Pancreas (tissue), 10 donors: ENCODE measurements around the gene DYNLRB1. TPM values are rescaled to one million over a fixed set of nuclear protein-coding genes. Genes with fewer than 3 reads are reported as not detected.
"Not testable (repeated sequence)": the region's sequence is repeated elsewhere in the genome, so short reads cannot be mapped to it uniquely, and the experiment has no call there.

ENCODE experiments used
- ATAC-seq, 4 donors: fragments of 200-7000 bp; cut with Tn5 transposase; one replicate each; pipeline versions ENCODE4 v1.8.0 to v1.9.1; 2020; ENCODE audit warnings: mild to moderate bottlenecking in 4 of 4, moderate library complexity in 4 of 4
- DNase-seq, 6 donors: peaks; one replicate each; pipeline ENCODE4 v3.0.0-alpha.2; 2020
- FAIRE-seq: peaks from 2 replicates; lab custom pipeline; 2012; peaks lifted over from hg19 to GRCh38; lab: Jason Lieb, UNC
- H3K27ac ChIP-seq, 4 donors: fragments of 200-600 bp; sonication (generic); 1 replicate in 3 of 4; 2 replicates in 1 of 4; pipeline versions ENCODE4 v1.5.0 to v1.8.0; 2020
- H3K27me3 ChIP-seq, 4 donors: fragments of 200-600 bp; one replicate each; pipeline ENCODE4 v1.8.0; 2021
- H3K36me3 ChIP-seq, 3 donors: fragments of 200-600 bp; sonication (generic) in 1 of 3; one replicate each; pipeline versions ENCODE4 v1.5.0 to v1.8.0; 2020 to 2021
- H3K4me1 ChIP-seq, 3 donors: fragments of 200-600 bp; one replicate each; pipeline ENCODE4 v1.8.0; 2021
- H3K4me3 ChIP-seq, 4 donors: fragments of 200-600 bp; sonication (generic) in 2 of 4; one replicate each; pipeline versions ENCODE4 v1.5.0 to v1.8.0; 2020 to 2021
- H3K9me3 ChIP-seq, 4 donors: fragments of 200-600 bp; one replicate each; pipeline ENCODE4 v1.8.0; 2021
- WGBS, 2 donors: extraction: QIAGEN DNeasy Blood & Tissue Kit; methylation state at CpG; one replicate each; pipeline ENCODE4 v1.1.7; 2013; 5-methylcytosine and 5-hydroxymethylcytosine counted together
- intact Hi-C, 3 donors: fragments of 100-400 bp; cut with DNase I; formaldehyde crosslinking; loops; one replicate each; pipeline versions ENCODE4 v1.11.1 to v1.14.2; 2022
- polyA plus RNA-seq, 2 donors: library from polyadenylated mRNA; stranded (reverse); fragments of 200-250 nt; gene quantifications; one replicate each; pipeline ENCODE4 v1.2.3, GENCODE V29; 2013
- total RNA-seq, 6 donors: library from RNA; stranded (reverse); fragmentation: NEBNext Ultra II Directional in 4 of 6; extraction: Animal tissue kit (Norgen Biotek cat#: 25700) in 4 of 6; gene quantifications; one replicate each; pipeline versions ENCODE4 v1.2.1 to v1.2.4, GENCODE V29; 2021 to 2023
- TF ChIP-seq, protein P1 (sequence below), 4 donors: fragments of 200-600 bp; sonication (generic) in 3 of 4; IDR thresholded peaks; one replicate each; pipeline versions ENCODE4 v1.5.0 to v1.8.0; 2021; ENCODE audit warnings: antibody characterized with exemption in 4 of 4
- donor health status: healthy with polysubstance abuse.
- donor health status: DM: no; HTN: no; CAD: no; lungs with moderate emphysema.
- donor health status: DM: no; HTN: no; CAD: no.
- donor health status: control.
- donor health status: control.
- donor health status: Bipolar disorder and iron deficiency.
- donor health status: DM: yes; HTN: yes; CAD: no.
- donor health status: DM: no; HTN: no; CAD: no.
- donor health status: DM: no; HTN: no; CAD: no.
- donor health status: DM: yes; HTN: yes; CAD: no.

DYNLRB1 gene
- total and polyA plus RNA-seq, 8 donors: 26.9 to 178 (median 41.6) TPM

DNA sequence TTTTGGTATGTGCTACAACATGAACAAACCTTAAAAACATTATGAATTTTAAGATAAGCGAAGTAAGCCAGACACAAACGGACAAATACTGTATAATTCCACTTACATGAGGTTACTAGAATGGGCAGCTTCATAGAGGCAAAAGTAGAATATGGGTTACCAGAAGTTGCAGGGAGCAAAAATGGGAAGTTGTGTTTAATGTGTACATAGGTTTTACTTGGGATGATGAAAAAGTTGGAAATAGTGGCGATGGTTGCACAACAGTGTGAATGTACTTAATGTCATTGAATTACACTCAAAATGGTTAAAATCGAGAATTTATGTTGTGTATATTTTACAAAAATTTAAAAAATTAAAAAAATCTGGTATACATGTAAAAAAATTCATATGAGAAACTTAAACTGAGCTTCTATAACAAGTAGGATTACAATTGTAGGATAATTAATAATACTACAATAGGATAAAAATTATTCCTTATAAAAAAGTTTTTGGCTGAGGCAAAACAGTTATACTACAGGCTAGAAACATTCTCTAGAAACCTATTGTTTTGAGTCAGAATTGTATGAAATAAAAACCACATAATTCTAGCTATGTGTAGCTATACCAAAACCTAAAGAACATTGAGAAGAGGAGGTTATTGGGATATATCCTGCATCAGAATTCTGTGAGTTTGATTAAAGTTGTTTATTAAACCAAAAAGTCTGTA is 24.8 kb upstream of the DYNLRB1 start:
- H3K27me3 ChIP-seq: no peaks in the 10 kb centered on the region
- H3K4me3 ChIP-seq: no peak overlapping the region
- TF ChIP-seq, protein P1, sequence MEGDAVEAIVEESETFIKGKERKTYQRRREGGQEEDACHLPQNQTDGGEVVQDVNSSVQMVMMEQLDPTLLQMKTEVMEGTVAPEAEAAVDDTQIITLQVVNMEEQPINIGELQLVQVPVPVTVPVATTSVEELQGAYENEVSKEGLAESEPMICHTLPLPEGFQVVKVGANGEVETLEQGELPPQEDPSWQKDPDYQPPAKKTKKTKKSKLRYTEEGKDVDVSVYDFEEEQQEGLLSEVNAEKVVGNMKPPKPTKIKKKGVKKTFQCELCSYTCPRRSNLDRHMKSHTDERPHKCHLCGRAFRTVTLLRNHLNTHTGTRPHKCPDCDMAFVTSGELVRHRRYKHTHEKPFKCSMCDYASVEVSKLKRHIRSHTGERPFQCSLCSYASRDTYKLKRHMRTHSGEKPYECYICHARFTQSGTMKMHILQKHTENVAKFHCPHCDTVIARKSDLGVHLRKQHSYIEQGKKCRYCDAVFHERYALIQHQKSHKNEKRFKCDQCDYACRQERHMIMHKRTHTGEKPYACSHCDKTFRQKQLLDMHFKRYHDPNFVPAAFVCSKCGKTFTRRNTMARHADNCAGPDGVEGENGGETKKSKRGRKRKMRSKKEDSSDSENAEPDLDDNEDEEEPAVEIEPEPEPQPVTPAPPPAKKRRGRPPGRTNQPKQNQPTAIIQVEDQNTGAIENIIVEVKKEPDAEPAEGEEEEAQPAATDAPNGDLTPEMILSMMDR (IDR thresholded peaks at IDR 0.05): no peak
- no peak for FAIRE-seq
- no peak for DNase-seq
- H3K36me3 ChIP-seq: peaks cover 0 to 29% (median 7%) of the 10 kb centered on the region in 3 donors
- no peaks in the 10 kb centered on the region for H3K9me3 ChIP-seq
- no peak for ATAC-seq
- intact Hi-C loops: no loop called here
- no peak overlapping the region for H3K27ac ChIP-seq
- no peaks in the 10 kb centered on the region for H3K4me1 ChIP-seq
- 94 to 96% methylated on average over 4 of the region's 4 CpGs for WGBS, 2 donors

DNA sequence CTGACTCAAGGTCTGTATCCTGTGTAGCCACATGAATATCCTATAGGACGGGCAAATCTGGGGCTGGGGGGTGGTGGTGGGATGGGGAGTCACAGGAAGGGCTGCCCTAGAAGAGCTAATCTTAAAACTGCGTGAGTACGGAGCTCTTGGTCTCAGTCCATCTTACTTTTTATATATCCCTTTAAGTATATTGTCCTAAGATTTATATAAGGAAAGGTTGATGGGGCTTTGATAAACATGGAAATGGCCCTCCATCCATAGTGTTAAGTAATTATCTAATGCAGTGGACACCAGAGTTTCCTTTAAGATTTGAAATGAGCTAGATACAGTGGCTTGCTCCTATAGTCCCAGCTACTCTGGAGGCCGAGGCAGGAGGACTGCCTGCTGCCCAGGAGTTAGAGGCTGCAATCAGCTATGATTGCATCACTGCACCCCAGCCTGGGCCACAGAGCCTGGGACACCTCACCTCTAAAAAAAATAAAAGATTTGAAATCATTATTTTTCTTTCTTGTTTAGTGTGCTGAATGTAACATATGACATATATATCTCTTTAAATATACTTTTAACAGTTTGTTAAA is 24.2 kb upstream of the DYNLRB1 start:
- 96 to 97% methylated on average over 4 of the region's 4 CpGs for WGBS, 2 donors
- Histone ChIP-seq H3K27ac (no peak overlapping the region), H3K9me3 (no peaks in the 10 kb centered on the region), H3K36me3 (peaks cover 0 to 29% (median 7%) of the 10 kb centered on the region in 3 donors), H3K4me3 (no peak overlapping the region), H3K4me1 (no peaks in the 10 kb centered on the region), H3K27me3 (no peaks in the 10 kb centered on the region)
- intact Hi-C loops: no loop called here
- no peak for FAIRE-seq
- no peak for DNase-seq
- ATAC-seq: no peak
- TF ChIP-seq, protein P1 (IDR thresholded peaks at IDR 0.05): no peak

DNA sequence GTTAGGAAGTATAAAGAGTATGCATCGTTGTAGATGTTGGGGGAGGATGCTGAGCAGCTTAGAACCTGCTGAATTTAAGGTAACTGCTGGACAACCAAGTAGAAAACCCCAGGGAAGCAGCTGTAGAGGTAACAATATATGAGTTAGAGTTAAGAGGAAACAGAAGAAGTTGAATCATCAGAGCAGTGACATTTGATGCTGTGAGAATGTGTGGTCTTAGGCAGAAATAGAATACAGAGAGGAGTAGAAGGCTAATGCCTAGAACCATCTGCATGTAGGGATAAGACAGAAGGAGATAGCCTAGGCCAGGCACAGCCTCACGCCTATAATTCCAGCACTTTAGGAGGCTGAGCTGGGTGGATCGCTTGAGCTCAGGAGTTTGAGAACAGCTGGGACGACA is 22.6 kb upstream of the DYNLRB1 start:
- FAIRE-seq (no peak), ATAC-seq (no peak), DNase-seq (no peak)
- TF ChIP-seq, protein P1 (IDR thresholded peaks at IDR 0.05): no peak
- Histone ChIP-seq H3K4me1 (no peaks in the 10 kb centered on the region), H3K9me3 (no peaks in the 10 kb centered on the region), H3K36me3 (peaks cover 0 to 29% (median 7%) of the 10 kb centered on the region in 3 donors), H3K27me3 (no peaks in the 10 kb centered on the region), H3K27ac (no peak overlapping the region), H3K4me3 (no peak overlapping the region)
- 83 to 96% methylated on average over 4 of the region's 4 CpGs for WGBS, 2 donors
- intact Hi-C loops: no loop called here

DNA sequence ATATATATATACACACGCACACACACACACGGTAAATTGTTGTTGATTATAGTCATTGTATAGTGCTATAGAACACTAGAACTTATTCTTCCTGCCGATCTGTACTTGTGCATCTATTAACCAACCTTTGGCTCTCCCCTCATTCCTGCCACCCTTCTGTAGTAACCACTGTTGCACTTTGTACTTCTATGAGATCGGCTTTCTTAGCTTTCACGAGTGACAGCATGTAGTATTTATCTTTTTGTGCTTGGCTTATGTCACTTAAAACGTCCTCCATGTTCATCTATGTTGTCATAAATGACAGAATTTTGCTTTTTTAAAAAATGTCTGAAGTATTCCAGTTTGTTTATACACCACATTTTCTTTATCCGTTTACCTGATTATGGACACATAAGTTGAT is 20.9 kb upstream of the DYNLRB1 start:
- TF ChIP-seq, protein P1 (IDR thresholded peaks at IDR 0.05): no peak
- 88 to 93% methylated on average over 7 of the region's 7 CpGs for whole genome bisulfite sequencing, 2 donors
- peaks cover 0 to 17% (median 6%) of the 10 kb centered on the region in 3 donors for H3K36me3 ChIP-seq
- H3K27ac ChIP-seq: no peak overlapping the region
- H3K4me3 ChIP-seq: no peak overlapping the region
- ATAC-seq (no peak), FAIRE-seq (no peak), DNase-seq (no peak)
- no peaks in the 10 kb centered on the region for H3K9me3 ChIP-seq
- intact Hi-C loops: no loop called here
- no peaks in the 10 kb centered on the region for H3K27me3 ChIP-seq
- no peaks in the 10 kb centered on the region for H3K4me1 ChIP-seq

DNA sequence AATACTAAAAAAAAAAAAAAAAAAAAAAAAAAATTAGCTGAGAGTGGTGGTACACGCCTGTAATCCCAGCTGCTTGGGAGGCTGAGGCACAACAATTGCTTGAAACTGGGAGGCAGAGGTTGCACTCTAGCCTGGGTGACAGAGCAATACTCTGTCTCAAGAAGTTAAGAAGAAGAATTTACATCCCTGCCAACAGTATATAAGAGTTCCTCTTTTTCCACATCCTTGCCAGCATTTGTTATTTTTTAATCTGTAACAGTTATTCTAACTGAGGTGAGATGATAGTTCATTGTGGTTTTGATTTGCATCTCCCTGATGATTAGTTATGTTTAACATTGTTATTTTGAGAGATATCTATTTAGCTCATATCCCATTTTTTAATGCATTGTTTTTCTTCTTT is 20.3 kb upstream of the DYNLRB1 start:
- peaks cover 0 to 11% (median under 1%) of the 10 kb centered on the region in 3 donors for H3K36me3 ChIP-seq
- no peaks in the 10 kb centered on the region for H3K4me1 ChIP-seq
- no peaks in the 10 kb centered on the region for H3K27me3 ChIP-seq
- intact Hi-C loops: no loop called here
- no peak overlapping the region for H3K4me3 ChIP-seq
- no peaks in the 10 kb centered on the region for H3K9me3 ChIP-seq
- TF ChIP-seq, protein P1 (IDR thresholded peaks at IDR 0.05): no peak
- no peak for ATAC-seq
- DNase-seq: no peak
- H3K27ac ChIP-seq: no peak overlapping the region
- no peak for FAIRE-seq
- 94 to 100% methylated on average over 1 of the region's 1 CpG for WGBS, 2 donors

DNA sequence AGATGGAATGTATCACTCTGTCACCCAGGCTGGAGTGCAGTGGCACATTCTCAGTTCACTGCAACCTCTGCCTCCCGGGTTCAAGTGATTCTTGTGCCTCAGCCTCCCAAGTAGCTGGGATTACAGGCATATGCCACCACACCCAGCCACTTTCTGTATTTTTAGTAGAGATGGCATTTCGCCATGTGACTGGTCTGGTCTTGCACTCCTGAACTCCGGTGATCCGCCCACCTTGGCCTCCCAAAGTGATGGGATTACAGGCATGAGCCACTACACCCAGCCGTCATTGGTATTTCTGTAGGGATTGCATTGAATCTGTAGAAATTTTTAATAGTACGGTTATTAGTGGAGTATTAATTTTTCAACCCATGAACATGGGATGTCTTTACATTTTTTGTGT is 18.6 kb upstream of the DYNLRB1 start:
- H3K4me1 ChIP-seq, H3K36me3 ChIP-seq, H3K27me3 ChIP-seq, H3K9me3 ChIP-seq, FAIRE-seq, intact Hi-C loops, H3K27ac ChIP-seq, DNase-seq, ATAC-seq, H3K4me3 ChIP-seq: not testable (repeated sequence)
- WGBS, 2 donors: 94 to 98% methylated on average over 6 of the region's 6 CpGs
